MCF 10A (cell line): ENCODE data around the gene PHF10. TPM values are rescaled to one million over a fixed set of nuclear protein-coding genes. Genes with fewer than 3 reads are reported as not detected.

Experiments
- BruUV-seq: library from RNA; stranded (reverse); fragments of 400-500 nt; replicated peaks from 2 replicates; lab custom pipeline; 2021; lab: Mats Ljungman, UMichigan
- CTCF ChIA-PET: fragments of 300-600 bp; sonication (Branson Sonifier 250); formaldehyde crosslinking; extraction: SDS; loops from one replicate; lab custom pipeline; 2021; ENCODE audit warnings: antibody characterized with exemption, inconsistent platforms; lab: Yijun Ruan, JAX
- POLR2A ChIA-PET: fragments of 300-600, 350-650 bp; sonication (Branson Sonifier 250); formaldehyde crosslinking; extraction: SDS; loops from one replicate; lab custom pipeline; 2020; ENCODE audit warnings: antibody characterized with exemption, inconsistent platforms; lab: Yijun Ruan, JAX
- DNase-seq: peaks from one replicate; pipeline ENCODE4 v3.0.0-alpha.2; 2018; ENCODE audit not compliant: unreplicated experiment
- H3K27ac Mint-ChIP-seq: one replicate; pipeline ENCODE4 v1.8.0; 2022; ENCODE audit warnings: mild to moderate bottlenecking, low read depth, mixed read lengths; ENCODE audit not compliant: unreplicated experiment
- H3K27me3 Mint-ChIP-seq: one replicate; pipeline ENCODE4 v1.8.0; 2022; ENCODE audit warnings: mixed read lengths; ENCODE audit not compliant: insufficient read depth, unreplicated experiment
- H3K36me3 Mint-ChIP-seq: one replicate; pipeline ENCODE4 v1.8.0; 2022; ENCODE audit warnings: mild to moderate bottlenecking, moderate library complexity, mixed read lengths; ENCODE audit not compliant: insufficient read depth, unreplicated experiment
- H3K4me1 Mint-ChIP-seq: one replicate; pipeline ENCODE4 v1.8.0; 2022; ENCODE audit warnings: mixed read lengths; ENCODE audit not compliant: insufficient read depth, unreplicated experiment
- H3K4me3 Mint-ChIP-seq: one replicate; pipeline ENCODE4 v1.8.0; 2022; ENCODE audit warnings: mild to moderate bottlenecking, moderate library complexity, mixed read lengths; ENCODE audit not compliant: unreplicated experiment
- H3K9me3 Mint-ChIP-seq: one replicate; pipeline ENCODE4 v1.8.0; 2022; ENCODE audit warnings: mixed read lengths; ENCODE audit not compliant: unreplicated experiment
- intact Hi-C: fragments of 100-400 bp; cut with micrococcal nuclease; formaldehyde crosslinking; loops from 2 replicates; pipeline ENCODE4 v1.14.1; 2022
- total RNA-seq: library from RNA; stranded (reverse); gene quantifications from 2 replicates; pipeline ENCODE4 v1.2.3, GENCODE V29; 2022
- TF ChIP-seq, protein P1 (sequence below): fragments of 200-600 bp; IDR thresholded peaks from one replicate; pipeline ENCODE4 v1.8.0; 2022; ENCODE audit warnings: antibody characterized with exemption, mild to moderate bottlenecking; ENCODE audit not compliant: unreplicated experiment

PHF10 gene
- total RNA-seq, 1 experiment from 2014 or later: 27.2 TPM

DNA sequence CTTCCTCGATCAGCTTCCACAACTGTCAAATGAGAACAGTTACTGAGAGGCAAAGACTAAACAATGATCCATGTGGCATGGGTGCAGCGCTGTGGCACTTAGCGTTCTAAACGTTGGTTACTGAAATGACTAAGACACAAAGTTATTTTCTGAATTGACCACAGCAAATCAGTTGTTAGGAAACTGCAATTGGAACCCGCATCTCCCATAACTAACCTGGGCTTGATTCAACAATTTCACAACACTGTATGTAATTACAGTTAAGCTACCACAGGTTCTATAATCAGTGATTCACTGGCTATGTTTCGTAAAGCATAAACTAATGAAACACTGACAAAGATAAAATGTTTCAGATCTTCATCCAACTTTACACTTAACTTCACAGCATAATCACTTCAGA, 35.0 kb downstream of the PHF10 start:
- Mint-ChIP-seq H3K27ac (peak overlapping the region; percentile 87), H3K27me3 (no peaks in the 10 kb centered on the region), H3K4me1 (peaks cover 51% of the 10 kb centered on the region), H3K36me3 (peaks cover 21% of the 10 kb centered on the region), H3K9me3 (peaks cover 27% of the 10 kb centered on the region), H3K4me3 (peak overlapping the region; percentile 68)
- no TSS peak for BruUV-seq
- TF ChIP-seq, protein P1, sequence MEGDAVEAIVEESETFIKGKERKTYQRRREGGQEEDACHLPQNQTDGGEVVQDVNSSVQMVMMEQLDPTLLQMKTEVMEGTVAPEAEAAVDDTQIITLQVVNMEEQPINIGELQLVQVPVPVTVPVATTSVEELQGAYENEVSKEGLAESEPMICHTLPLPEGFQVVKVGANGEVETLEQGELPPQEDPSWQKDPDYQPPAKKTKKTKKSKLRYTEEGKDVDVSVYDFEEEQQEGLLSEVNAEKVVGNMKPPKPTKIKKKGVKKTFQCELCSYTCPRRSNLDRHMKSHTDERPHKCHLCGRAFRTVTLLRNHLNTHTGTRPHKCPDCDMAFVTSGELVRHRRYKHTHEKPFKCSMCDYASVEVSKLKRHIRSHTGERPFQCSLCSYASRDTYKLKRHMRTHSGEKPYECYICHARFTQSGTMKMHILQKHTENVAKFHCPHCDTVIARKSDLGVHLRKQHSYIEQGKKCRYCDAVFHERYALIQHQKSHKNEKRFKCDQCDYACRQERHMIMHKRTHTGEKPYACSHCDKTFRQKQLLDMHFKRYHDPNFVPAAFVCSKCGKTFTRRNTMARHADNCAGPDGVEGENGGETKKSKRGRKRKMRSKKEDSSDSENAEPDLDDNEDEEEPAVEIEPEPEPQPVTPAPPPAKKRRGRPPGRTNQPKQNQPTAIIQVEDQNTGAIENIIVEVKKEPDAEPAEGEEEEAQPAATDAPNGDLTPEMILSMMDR: no peak
- intact Hi-C loops: loop anchor here (1.0 kb wide), 1 partner anchor 13 kb away; the partner anchor contains the start of genes C6orf120 and WDR27
- POLR2A ChIA-PET: interaction anchor here (0.9 to 6.4 kb wide), 13 partner anchors 12 to 865 kb away, joined by 3 to 145 read pairs (median 4); partner anchors contain the start of genes C6orf120, TBP and WDR27
- CTCF ChIA-PET: interaction anchor here (1.6 kb wide), 1 partner anchor 732 kb away, joined by 4 read pairs; no protein-coding TSS in a partner anchor
- DNase-seq: peak; percentile 95

DNA sequence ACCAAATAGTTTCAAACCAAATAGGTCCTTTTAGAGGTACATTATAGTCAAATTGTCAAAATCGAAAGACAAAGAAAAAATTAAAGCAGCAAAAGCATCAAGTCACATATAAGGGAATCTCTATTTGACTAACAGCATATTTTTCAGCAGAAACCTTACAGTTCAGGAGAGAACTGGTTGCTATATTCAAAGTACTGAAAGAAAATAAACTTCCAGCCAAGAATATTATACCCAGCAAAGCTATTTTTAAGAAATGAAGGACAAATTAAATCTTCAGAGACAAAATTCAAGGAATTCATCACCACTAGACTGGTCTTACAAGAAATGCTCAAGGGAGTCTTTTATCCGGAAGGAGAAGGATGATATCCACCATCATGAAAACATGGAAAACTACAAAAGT, 38.4 kb downstream of the PHF10 start:
- H3K27ac Mint-ChIP-seq: no peak overlapping the region
- no TSS peak for BruUV-seq
- intact Hi-C loops: no loop called here
- peaks cover 47% of the 10 kb centered on the region for H3K4me1 Mint-ChIP-seq
- ChIA-PET CTCF (interaction anchor here (1.6 kb wide), 1 partner anchor 9 kb away, joined by 4 read pairs; no protein-coding TSS in a partner anchor), POLR2A (no interaction called here)
- H3K36me3 Mint-ChIP-seq: peaks cover 34% of the 10 kb centered on the region
- DNase-seq: no peak
- no peak overlapping the region for H3K4me3 Mint-ChIP-seq
- no peaks in the 10 kb centered on the region for H3K27me3 Mint-ChIP-seq
- TF ChIP-seq, protein P1: no peak
- peaks cover 20% of the 10 kb centered on the region for H3K9me3 Mint-ChIP-seq

DNA sequence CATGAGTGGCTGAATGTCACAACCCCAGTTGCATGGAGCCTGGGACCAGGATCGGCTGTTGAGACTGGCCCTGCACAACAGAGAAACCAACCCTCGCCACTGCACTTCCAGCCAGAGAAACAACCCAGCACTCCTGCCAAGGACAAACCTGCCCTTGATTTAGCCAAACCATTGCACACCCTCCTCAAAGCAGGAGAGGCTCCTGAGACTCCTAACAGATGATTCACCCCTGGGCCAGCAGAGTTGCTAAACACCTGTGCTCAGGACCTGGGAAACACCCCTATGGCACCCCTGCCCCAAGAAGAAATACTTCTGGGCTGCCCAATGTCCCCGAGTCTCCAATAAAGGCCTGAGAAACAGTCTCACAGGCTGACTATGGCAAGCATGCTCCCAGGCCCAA, 40.2 kb downstream of the PHF10 start:
- Mint-ChIP-seq H3K27ac (peak overlapping the region; percentile 57), H3K9me3 (peaks cover 33% of the 10 kb centered on the region), H3K36me3 (peaks cover 36% of the 10 kb centered on the region), H3K27me3 (no peaks in the 10 kb centered on the region), H3K4me1 (peaks cover 30% of the 10 kb centered on the region), H3K4me3 (no peak overlapping the region)
- DNase-seq: peak; percentile 56
- POLR2A ChIA-PET: interaction anchor here (0.9 to 1.0 kb wide), 2 partner anchors 16 to 17 kb away, joined by 3 read pairs; partner anchors contain the start of genes C6orf120 and WDR27
- CTCF ChIA-PET: no interaction called here
- no TSS peak for BruUV-seq
- intact Hi-C loops: no loop called here
- TF ChIP-seq, protein P1: no peak

DNA sequence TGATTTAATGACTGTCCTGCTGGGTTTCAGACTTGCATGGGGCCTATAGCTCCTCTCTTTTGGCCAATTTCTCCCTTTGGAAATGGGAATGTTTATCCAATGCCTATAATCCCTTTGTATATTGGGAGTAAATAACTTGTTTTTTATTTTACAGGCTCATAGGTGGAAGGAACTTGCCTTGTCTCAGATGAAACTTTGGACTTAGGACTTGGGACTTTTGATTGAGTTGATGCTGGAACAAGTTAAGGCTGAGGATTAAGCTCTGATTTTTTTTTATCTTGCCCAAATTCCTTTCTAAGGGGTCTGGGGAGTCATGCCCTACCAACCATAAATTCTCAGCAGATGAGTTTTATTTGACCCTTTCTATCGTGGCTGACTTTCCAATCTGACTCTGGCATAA, 46.0 kb downstream of the PHF10 start:
- Mint-ChIP-seq H3K4me1 (peaks cover 16% of the 10 kb centered on the region), H3K27ac (no peak overlapping the region), H3K9me3 (peaks cover 13% of the 10 kb centered on the region), H3K36me3 (peaks cover 31% of the 10 kb centered on the region), H3K27me3 (no peaks in the 10 kb centered on the region), H3K4me3 (no peak overlapping the region)
- CTCF ChIA-PET: interaction anchor here (0.6 to 1.4 kb wide), 2 partner anchors 336 to 722 kb away, joined by 3 to 4 read pairs; no protein-coding TSS in a partner anchor
- POLR2A ChIA-PET: interaction anchor here (1.0 to 1.7 kb wide), 2 partner anchors 14 to 24 kb away, joined by 3 to 8 read pairs; partner anchors contain the start of genes C6orf120 and WDR27
- intact Hi-C loops: no loop called here
- BruUV-seq: no TSS peak
- no peak for DNase-seq
- TF ChIP-seq, protein P1: no peak
